ENCODE measurements around the gene CCDC28A.
A peak's percentile ranks its signal among the peaks of the same experiment; 100 is the strongest.
"Not testable (repeated sequence)": the region's sequence is repeated elsewhere in the genome, so short reads cannot be mapped to it uniquely, and the experiment has no call there.

The CCDC28A gene

GRCh38 chr6:138773177-138774091 is at the start of gene CCDC28A:
Gene CCDC28A, plus strand, starts transcription at chr6:138773769. Its CDS starts 2,352 bp downstream, at chr6:138776121.
- DNase-seq (ENCODE audit: low read depth in 2 of 2) = peak; percentile 85 to 87

- no peak for DNase-seq (ENCODE audit: low read depth in 2 of 2)
Observed at GRCh38 chr6:138724015-138724414, 49.6 kb upstream of the CCDC28A start.

GRCh38 chr6:138726066-138726756 is 47.4 kb upstream of the CCDC28A start:
- DNase-seq (ENCODE audit: low read depth in 2 of 2) = no peak

GRCh38 chr6:138726757-138727097 is 46.8 kb upstream of the CCDC28A start:
- no peak for DNase-seq (ENCODE audit: low read depth in 2 of 2)

- DNase-seq (ENCODE audit: low read depth in 2 of 2) = no peak
Observed at GRCh38 chr6:138727182-138727581, 46.4 kb upstream of the CCDC28A start.

- DNase-seq (ENCODE audit: low read depth in 2 of 2) = no peak
Observed at GRCh38 chr6:138728662-138729061, 44.9 kb upstream of the CCDC28A start.

- not testable (repeated sequence) for DNase-seq (ENCODE audit: low read depth in 2 of 2)
Observed at GRCh38 chr6:138730037-138730436, 43.5 kb upstream of the CCDC28A start.

GRCh38 chr6:138734585-138734984 is 39.0 kb upstream of the CCDC28A start:
- DNase-seq (ENCODE audit: low read depth in 2 of 2) = no peak

- no peak for DNase-seq (ENCODE audit: low read depth in 2 of 2)
Observed at GRCh38 chr6:138736640-138737039, 36.9 kb upstream of the CCDC28A start.

- no peak for DNase-seq (ENCODE audit: low read depth in 2 of 2)
Observed at GRCh38 chr6:138752017-138752416, 21.6 kb upstream of the CCDC28A start.

- DNase-seq (ENCODE audit: low read depth in 2 of 2) = no peak
Observed at GRCh38 chr6:138757136-138757535, 16.4 kb upstream of the CCDC28A start.

- peak in 1 of 2 experiments; percentile 6 for DNase-seq (ENCODE audit: low read depth in 2 of 2)
Observed at GRCh38 chr6:138765896-138766655, 7.5 kb upstream of the CCDC28A start.

- DNase-seq (ENCODE audit: low read depth in 2 of 2) = no peak
Observed at GRCh38 chr6:138769102-138769676, 4.4 kb upstream of the CCDC28A start.

- DNase-seq (ENCODE audit: low read depth in 2 of 2) = no peak
Observed at GRCh38 chr6:138772596-138773176, 883 bp upstream of the CCDC28A start.

GRCh38 chr6:138774370-138774769 is 801 bp downstream of the CCDC28A start:
- DNase-seq (ENCODE audit: low read depth in 2 of 2) = no peak

- DNase-seq (ENCODE audit: low read depth in 2 of 2) = no peak
Observed at GRCh38 chr6:138776659-138777058, 3.1 kb downstream of the CCDC28A start.

GRCh38 chr6:138778331-138778730 is 4.8 kb downstream of the CCDC28A start:
- no peak for DNase-seq (ENCODE audit: low read depth in 2 of 2)

GRCh38 chr6:138782243-138782642 is 8.7 kb downstream of the CCDC28A start:
- no peak for DNase-seq (ENCODE audit: low read depth in 2 of 2)

- DNase-seq (ENCODE audit: low read depth in 2 of 2) = no peak
Observed at GRCh38 chr6:138785079-138785478, 11.5 kb downstream of the CCDC28A start.

- DNase-seq (ENCODE audit: low read depth in 2 of 2) = no peak
Observed at GRCh38 chr6:138785980-138786379, 12.4 kb downstream of the CCDC28A start.

- no peak for DNase-seq (ENCODE audit: low read depth in 2 of 2)
Observed at GRCh38 chr6:138787138-138787537, 13.6 kb downstream of the CCDC28A start.

All from fibroblast of skin of left biceps (primary cell).